GM23338 (cell line): Measurements from ENCODE around the gene SNX21. TPM values are rescaled to one million over a fixed set of nuclear protein-coding genes. Genes with fewer than 3 reads are reported as not detected.

ENCODE experiments used
- ATAC-seq: fragments of 200-7000 bp; cut with Tn5 transposase; 3 replicates; pipeline ENCODE4 v1.9.1; 2020
- DNase-seq: peaks from one replicate; pipeline ENCODE4 v3.0.0-alpha.2; 2015; ENCODE audit warnings: low spot score
- H2AFZ ChIP-seq: fragments of 200-600 bp; sonication (generic); 2 replicates; pipeline ENCODE4 v1.8.0; 2016; ENCODE audit warnings: antibody characterized with exemption, mild to moderate bottlenecking, moderate library complexity
- H3F3A ChIP-seq: fragments of 200-600 bp; sonication (generic); replicated peaks from 2 replicates; pipeline ENCODE4 v1.8.0; 2017; ENCODE audit warnings: antibody characterized with exemption, mixed run types, low read depth
- H3K27ac ChIP-seq: fragments of 200-600 bp; sonication (generic); 2 replicates; pipeline ENCODE4 v1.6.1; 2016; ENCODE audit warnings: low read depth
- H3K27me3 ChIP-seq: fragments of 200-600 bp; sonication (generic); 2 replicates; pipeline ENCODE4 v1.8.0; 2016; ENCODE audit warnings: mild to moderate bottlenecking, mixed run types, moderate library complexity; ENCODE audit not compliant: insufficient read depth
- H3K36me3 ChIP-seq: fragments of 200-600 bp; sonication (generic); 2 replicates; pipeline ENCODE4 v1.8.0; 2016; ENCODE audit warnings: mild to moderate bottlenecking; ENCODE audit not compliant: insufficient read depth
- H3K4me1 ChIP-seq: fragments of 200-600 bp; sonication (generic); 2 replicates; pipeline ENCODE4 v1.8.0; 2016; ENCODE audit warnings: mild to moderate bottlenecking, moderate library complexity; ENCODE audit not compliant: insufficient read depth
- H3K4me2 ChIP-seq: fragments of 200-600 bp; sonication (generic); 2 replicates; pipeline ENCODE4 v1.7.1; 2017; ENCODE audit warnings: mixed run types
- H3K4me3 ChIP-seq: fragments of 200-600 bp; sonication (generic); 2 replicates; pipeline ENCODE4 v1.6.1; 2016; ENCODE audit warnings: mixed run types
- H3K79me2 ChIP-seq: fragments of 200-600 bp; sonication (generic); replicated peaks from 2 replicates; pipeline ENCODE4 v1.8.0; 2017; ENCODE audit warnings: mild to moderate bottlenecking; ENCODE audit not compliant: insufficient read depth
- H3K9me2 ChIP-seq: fragments of 200-600 bp; sonication (generic); 2 replicates; pipeline ENCODE4 v1.8.0; 2017; ENCODE audit not compliant: insufficient read depth
- H4K20me1 ChIP-seq: fragments of 200-600 bp; sonication (generic); replicated peaks from 2 replicates; pipeline ENCODE4 v1.8.0; 2017; ENCODE audit warnings: mild to moderate bottlenecking; ENCODE audit not compliant: insufficient read depth
- H3K27ac Mint-ChIP-seq: 2 replicates; pipeline ENCODE4 v1.8.0; 2020; ENCODE audit warnings: inconsistent platforms, mild to moderate bottlenecking, moderate library complexity, mixed read lengths
- H3K27me3 Mint-ChIP-seq: 3 replicates; pipeline ENCODE4 v1.8.0; 2022; ENCODE audit warnings: low read depth, mild to moderate bottlenecking, moderate library complexity, mixed read lengths, inconsistent platforms; ENCODE audit not compliant: insufficient read depth, poor library complexity
- H3K36me3 Mint-ChIP-seq: 3 replicates; pipeline ENCODE4 v1.8.0; 2021; ENCODE audit warnings: low read depth, mild to moderate bottlenecking, inconsistent platforms, moderate library complexity, mixed read lengths
- H3K4me1 Mint-ChIP-seq: 3 replicates; pipeline ENCODE4 v1.8.0; 2020; ENCODE audit warnings: mild to moderate bottlenecking, inconsistent platforms, mixed read lengths
- H3K4me3 Mint-ChIP-seq: 3 replicates; pipeline ENCODE4 v1.8.0; 2021; ENCODE audit warnings: moderate library complexity, mild to moderate bottlenecking, inconsistent platforms, mixed read lengths
- H3K9me3 Mint-ChIP-seq: 3 replicates; pipeline ENCODE4 v1.8.0; 2020; ENCODE audit warnings: moderate library complexity, mild to moderate bottlenecking, inconsistent platforms, mixed read lengths
- EZH2 ChIP-seq: fragments of 200-600 bp; sonication (generic); IDR thresholded peaks from one replicate; pipeline ENCODE4 v1.8.0; 2017; ENCODE audit warnings: antibody characterized with exemption, mild to moderate bottlenecking, low read depth; ENCODE audit not compliant: unreplicated experiment
- EZH2phosphoT487 ChIP-seq: fragments of 200-600 bp; sonication (generic); IDR thresholded peaks from one replicate; pipeline ENCODE4 v1.8.1; 2018; ENCODE audit warnings: antibody characterized with exemption; ENCODE audit not compliant: unreplicated experiment
- POLR2AphosphoS5 ChIP-seq: IDR thresholded peaks from 2 replicates; pipeline ENCODE4 v1.6.1; 2016; ENCODE audit warnings: antibody characterized with exemption, low read depth
- ZNF331 ChIP-seq: fragments of 250-450 bp; sonication (Bioruptor Pico); IDR thresholded peaks from 2 replicates; pipeline ENCODE4 v1.5.0; 2020; ENCODE audit warnings: low read depth, mild to moderate bottlenecking, moderate library complexity
- polyA plus RNA-seq: library from polyadenylated mRNA; unstranded; fragments of >200 nt; fragmentation: Nextera tagmentation; extraction: Ambion mirVana; gene quantifications from 2 replicates; pipeline ENCODE4 v1.2.1, GENCODE V29; 2016
- total RNA-seq: library from RNA; depleted of rRNA; stranded (reverse); fragments of >200 nt; shearing (Covaris generic); gene quantifications from 2 replicates; pipeline ENCODE4 v1.2.3, GENCODE V29; 2014
- TF ChIP-seq, protein P1 (sequence below): fragments of 250-450 bp; sonication (Bioruptor Pico); IDR thresholded peaks from 2 replicates; pipeline ENCODE4 v1.5.0; 2020; ENCODE audit warnings: mild to moderate bottlenecking, moderate library complexity

Gene SNX21
- total and polyA plus RNA-seq, 2 experiments from 2014 or later: 13.3 to 31.5 TPM

DNA sequence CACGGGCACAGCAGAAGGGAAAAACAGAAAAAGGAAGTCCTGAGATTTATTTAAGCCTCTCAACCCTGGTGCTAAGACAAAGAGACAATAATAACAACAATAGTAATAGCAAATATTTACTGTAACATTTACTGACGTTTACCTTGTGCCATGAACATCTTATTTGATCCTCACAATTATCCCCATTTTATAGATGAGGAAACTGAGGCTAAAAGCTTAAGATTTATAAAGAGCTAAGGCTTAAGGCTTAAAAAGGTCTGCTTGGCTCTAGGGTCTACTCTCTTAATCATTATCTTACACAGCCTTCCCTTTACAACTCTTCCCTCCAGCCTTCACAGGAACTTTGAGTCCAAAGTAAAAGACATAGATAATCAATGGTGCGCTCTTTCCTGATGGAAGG, 45.2 kb upstream of the SNX21 start (continued):
- TF ChIP-seq, protein P1, sequence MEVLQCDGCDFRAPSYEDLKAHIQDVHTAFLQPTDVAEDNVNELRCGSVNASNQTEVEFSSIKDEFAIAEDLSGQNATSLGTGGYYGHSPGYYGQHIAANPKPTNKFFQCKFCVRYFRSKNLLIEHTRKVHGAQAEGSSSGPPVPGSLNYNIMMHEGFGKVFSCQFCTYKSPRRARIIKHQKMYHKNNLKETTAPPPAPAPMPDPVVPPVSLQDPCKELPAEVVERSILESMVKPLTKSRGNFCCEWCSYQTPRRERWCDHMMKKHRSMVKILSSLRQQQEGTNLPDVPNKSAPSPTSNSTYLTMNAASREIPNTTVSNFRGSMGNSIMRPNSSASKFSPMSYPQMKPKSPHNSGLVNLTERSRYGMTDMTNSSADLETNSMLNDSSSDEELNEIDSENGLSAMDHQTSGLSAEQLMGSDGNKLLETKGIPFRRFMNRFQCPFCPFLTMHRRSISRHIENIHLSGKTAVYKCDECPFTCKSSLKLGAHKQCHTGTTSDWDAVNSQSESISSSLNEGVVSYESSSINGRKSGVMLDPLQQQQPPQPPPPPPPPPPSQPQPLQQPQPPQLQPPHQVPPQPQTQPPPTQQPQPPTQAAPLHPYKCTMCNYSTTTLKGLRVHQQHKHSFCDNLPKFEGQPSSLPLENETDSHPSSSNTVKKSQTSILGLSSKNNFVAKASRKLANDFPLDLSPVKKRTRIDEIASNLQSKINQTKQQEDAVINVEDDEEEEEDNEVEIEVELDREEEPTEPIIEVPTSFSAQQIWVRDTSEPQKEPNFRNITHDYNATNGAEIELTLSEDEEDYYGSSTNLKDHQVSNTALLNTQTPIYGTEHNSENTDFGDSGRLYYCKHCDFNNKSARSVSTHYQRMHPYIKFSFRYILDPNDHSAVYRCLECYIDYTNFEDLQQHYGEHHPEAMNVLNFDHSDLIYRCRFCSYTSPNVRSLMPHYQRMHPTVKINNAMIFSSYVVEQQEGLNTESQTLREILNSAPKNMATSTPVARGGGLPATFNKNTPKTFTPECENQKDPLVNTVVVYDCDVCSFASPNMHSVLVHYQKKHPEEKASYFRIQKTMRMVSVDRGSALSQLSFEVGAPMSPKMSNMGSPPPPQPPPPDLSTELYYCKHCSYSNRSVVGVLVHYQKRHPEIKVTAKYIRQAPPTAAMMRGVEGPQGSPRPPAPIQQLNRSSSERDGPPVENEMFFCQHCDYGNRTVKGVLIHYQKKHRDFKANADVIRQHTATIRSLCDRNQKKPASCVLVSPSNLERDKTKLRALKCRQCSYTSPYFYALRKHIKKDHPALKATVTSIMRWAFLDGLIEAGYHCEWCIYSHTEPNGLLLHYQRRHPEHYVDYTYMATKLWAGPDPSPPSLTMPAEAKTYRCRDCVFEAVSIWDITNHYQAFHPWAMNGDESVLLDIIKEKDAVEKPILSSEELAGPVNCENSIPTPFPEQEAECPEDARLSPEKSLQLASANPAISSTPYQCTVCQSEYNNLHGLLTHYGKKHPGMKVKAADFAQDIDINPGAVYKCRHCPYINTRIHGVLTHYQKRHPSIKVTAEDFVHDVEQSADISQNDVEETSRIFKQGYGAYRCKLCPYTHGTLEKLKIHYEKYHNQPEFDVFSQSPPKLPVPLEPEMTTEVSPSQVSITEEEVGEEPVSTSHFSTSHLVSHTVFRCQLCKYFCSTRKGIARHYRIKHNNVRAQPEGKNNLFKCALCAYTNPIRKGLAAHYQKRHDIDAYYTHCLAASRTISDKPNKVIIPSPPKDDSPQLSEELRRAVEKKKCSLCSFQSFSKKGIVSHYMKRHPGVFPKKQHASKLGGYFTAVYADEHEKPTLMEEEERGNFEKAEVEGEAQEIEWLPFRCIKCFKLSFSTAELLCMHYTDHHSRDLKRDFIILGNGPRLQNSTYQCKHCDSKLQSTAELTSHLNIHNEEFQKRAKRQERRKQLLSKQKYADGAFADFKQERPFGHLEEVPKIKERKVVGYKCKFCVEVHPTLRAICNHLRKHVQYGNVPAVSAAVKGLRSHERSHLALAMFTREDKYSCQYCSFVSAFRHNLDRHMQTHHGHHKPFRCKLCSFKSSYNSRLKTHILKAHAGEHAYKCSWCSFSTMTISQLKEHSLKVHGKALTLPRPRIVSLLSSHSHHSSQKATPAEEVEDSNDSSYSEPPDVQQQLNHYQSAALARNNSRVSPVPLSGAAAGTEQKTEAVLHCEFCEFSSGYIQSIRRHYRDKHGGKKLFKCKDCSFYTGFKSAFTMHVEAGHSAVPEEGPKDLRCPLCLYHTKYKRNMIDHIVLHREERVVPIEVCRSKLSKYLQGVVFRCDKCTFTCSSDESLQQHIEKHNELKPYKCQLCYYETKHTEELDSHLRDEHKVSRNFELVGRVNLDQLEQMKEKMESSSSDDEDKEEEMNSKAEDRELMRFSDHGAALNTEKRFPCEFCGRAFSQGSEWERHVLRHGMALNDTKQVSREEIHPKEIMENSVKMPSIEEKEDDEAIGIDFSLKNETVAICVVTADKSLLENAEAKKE (CRISPR knock-in tag): no peak
- TF ChIP-seq EZH2: no peak

DNA sequence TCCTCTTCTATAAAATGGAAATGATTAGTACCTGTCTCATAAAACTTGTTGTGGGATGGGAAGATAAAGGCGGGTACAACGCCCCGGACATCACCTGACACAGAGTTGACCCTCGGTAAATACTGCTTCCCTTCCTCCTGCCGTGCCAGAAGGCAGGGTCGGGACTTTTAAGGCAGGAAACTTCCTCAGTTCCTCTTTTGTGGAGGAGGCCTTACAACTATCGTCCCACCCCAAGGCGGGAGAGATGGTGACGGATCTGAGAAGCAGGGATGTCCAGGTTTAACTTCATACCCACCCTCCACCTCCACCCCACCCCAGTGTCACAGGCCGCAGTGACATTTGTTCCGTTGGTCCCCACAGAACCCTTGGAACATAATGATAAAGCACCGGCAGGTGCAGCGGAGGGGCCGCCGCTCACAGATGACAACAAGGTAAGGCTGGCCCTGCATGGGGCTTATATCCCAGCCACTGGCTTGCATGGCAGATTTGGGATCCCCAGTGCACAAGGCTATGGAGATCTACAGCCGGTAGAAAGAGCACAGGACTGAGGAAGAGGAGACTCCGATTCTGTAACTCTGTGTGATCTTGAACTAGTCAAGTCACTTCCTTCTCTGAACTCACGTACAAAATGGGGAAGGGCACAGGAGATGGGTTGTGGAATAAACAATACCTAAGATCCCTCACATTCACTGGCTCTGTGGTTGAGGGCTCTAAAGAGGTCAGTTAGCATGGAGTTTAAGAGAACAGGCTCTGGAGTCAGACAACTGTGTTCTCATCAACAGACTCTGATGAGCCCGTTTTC, 41.1 kb upstream of the SNX21 start:
- Mint-ChIP-seq H3K4me3 (peak overlapping the region; percentile 87), H3K27me3 (peaks cover 12% of the 10 kb centered on the region), H3K36me3 (peaks cover 37% of the 10 kb centered on the region), H3K9me3 (no peaks in the 10 kb centered on the region), H3K4me1 (peaks cover 7% of the 10 kb centered on the region), H3K27ac (peak overlapping the region; percentile 78; the same call in 1 of the 2 replicates)
- no peak for TF ChIP-seq EZH2phosphoT487
- TF ChIP-seq ZNF331 (CRISPR knock-in tag): no peak
- TF ChIP-seq POLR2AphosphoS5: no peak
- TF ChIP-seq, protein P1 (CRISPR knock-in tag): no peak
- Histone ChIP-seq H2AFZ (peak overlapping the region; percentile 95), H3F3A (no peaks in the 10 kb centered on the region), H3K4me2 (peak overlapping the region; percentile 78), H3K79me2 (0 out of 2 replicates have a peak, but pooled peaks cover 12% of the 10 kb centered on the region), H3K4me3 (peak overlapping the region; percentile 94), H3K27ac (no peak overlapping the region), H3K36me3 (peaks cover 18% of the 10 kb centered on the region), H3K4me1 (peaks cover 4% of the 10 kb centered on the region; the same call in 1 of the 2 replicates), H4K20me1 (no peaks in the 10 kb centered on the region; the same call in 1 of the 2 replicates), H3K9me2 (no peaks in the 10 kb centered on the region), H3K27me3 (no peaks in the 10 kb centered on the region)
- no peak for DNase-seq
- ATAC-seq: peak; percentile 16; the same call in 1 of the 3 replicates
